ENCODE measurements around the gene FSTL4.
A peak's percentile ranks its signal among the peaks of the same experiment; 100 is the strongest.
"Not testable (repeated sequence)": the region's sequence is repeated elsewhere in the genome, so short reads cannot be mapped to it uniquely, and the experiment has no call there.

FSTL4 gene

DNA sequence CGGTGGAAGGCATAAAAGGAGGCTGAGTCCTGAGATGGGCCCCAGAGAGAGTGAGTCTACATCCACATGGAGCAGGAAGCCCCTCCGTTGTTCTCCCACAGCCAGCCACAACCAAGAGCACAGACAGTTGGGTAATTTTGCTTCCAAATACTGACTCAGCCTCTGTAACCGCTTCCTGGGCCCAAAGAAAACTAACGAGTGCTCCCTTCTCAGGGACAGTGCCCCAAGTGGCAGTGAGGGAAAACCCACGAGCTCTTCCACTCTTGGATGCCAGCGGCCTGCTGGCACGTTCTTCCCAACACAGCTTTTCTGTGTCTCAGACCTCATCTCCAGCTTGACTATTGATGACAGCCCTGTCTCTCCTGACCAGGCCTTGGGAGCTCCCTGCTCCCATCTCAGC, 207.6 kb downstream of the FSTL4 start:
- in situ Hi-C loops (cut with HindIII; ENCODE audit: low pct_ligation_motif_present, low pct_unique_long_range_greater_than_20kb, low sequenced_read_pairs) = no loop called here

DNA sequence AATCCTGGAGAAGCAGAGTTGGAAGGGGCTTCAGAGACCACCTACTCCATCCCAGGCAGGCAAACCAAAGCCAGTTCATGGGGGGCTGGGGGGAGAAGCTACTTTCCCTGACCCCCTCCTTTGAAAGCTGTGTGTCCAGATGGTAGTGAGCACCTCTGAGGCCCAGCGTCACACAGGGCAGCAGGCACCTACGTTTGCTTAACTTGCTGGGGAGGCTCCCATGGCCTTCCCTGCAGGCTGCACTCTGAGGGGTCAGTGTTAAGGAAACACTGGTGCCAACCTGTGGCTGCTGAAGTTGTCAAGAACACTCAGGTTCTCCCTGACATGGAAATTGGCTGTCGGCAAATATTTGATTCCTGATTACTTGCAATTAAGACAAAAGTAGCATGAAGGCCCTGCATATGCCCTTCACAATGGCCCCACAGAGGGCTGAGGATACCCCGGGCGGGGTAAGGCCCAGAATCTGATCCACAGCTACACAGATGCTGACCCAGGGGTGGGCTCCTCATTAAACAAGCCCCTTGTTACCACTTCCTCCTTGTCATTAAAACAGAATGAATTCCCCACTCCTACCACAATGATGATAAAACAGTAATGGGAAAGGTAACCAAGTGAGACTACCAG, 208.5 kb downstream of the FSTL4 start:
- no peak for DNase-seq
- in situ Hi-C loops (cut with HindIII; ENCODE audit: low pct_ligation_motif_present, low pct_unique_long_range_greater_than_20kb, low sequenced_read_pairs) = no loop called here

More for the DNA sequence above, 207.6 kb downstream of the FSTL4 start:
- DNase-seq = peak; percentile 9

DNA sequence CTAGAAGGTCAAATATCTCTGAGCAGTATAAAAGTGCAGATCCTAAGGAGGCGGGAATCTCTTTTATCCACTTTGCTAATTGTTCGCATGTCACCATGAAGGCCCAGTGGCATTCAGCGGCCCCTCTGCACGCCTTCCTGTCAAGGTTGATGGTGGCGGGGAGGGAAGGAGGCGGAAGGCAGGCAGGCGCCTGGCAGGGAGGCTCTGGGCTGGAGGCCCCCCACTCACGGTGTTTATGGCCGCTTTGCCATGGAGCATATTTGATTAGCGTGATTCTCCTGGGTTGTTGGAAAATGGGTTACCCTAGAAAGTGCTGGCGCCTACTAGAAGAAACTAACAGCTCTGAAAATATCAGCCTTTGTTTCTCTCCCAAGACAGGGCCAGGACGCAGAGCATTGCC, 209.6 kb downstream of the FSTL4 start:
- in situ Hi-C loops (cut with HindIII; ENCODE audit: low pct_ligation_motif_present, low pct_unique_long_range_greater_than_20kb, low sequenced_read_pairs) = no loop called here
- DNase-seq = no peak

- DNase-seq = no peak
- in situ Hi-C loops (cut with HindIII; ENCODE audit: low pct_ligation_motif_present, low pct_unique_long_range_greater_than_20kb, low sequenced_read_pairs) = no loop called here
These were observed 210.5 kb downstream of the FSTL4 start for GRCh38 chr5:133401731-133402347.

DNA sequence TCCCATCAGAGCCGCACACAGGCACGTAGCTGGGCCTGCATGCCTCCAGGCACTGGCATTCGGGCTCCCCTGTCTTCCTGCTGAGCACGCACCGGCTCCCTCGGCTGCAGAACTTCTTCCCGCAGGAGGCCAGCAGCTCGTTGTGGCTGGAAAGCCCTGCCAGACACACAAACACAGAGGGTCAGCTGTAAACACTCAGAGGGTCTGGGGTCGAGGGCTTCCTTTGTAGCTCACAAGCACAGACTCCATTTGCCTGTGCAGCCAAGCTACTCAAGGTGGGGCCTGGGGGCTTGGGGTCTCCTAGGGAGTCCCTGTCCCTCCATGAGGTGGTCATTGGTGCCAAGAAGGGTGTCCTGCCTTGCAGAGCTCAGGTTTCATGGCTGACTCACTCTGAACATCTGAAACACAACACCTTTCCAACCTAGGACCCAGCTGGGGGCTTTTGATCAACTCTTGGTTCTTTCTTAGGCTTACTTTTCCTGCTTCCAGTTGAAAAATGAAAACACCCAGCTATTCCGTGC, 211.4 kb downstream of the FSTL4 start:
- DNase-seq = no peak
- in situ Hi-C loops (cut with HindIII; ENCODE audit: low pct_ligation_motif_present, low pct_unique_long_range_greater_than_20kb, low sequenced_read_pairs) = no loop called here

DNA sequence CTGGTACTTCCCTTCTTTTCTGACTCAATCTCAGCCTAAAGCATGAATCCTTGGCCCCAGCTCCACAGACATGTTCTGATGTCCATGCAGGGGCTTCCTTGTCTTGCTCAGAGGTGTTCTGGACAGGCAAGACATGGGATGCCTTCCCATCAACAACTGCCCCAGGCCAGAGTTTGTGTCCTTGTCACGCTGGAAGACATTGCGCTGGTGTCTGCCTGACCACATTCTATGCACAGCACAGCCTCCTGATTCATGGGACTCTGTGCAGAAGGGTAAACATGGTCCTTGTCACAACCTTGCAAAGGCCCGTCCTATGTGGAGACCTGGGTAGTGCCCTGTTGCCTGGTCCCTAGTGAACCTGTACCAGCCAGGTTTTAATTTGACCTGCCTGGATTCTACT, 212.2 kb downstream of the FSTL4 start:
- no peak for DNase-seq
- in situ Hi-C loops (cut with HindIII; ENCODE audit: low pct_ligation_motif_present, low pct_unique_long_range_greater_than_20kb, low sequenced_read_pairs) = no loop called here

DNA sequence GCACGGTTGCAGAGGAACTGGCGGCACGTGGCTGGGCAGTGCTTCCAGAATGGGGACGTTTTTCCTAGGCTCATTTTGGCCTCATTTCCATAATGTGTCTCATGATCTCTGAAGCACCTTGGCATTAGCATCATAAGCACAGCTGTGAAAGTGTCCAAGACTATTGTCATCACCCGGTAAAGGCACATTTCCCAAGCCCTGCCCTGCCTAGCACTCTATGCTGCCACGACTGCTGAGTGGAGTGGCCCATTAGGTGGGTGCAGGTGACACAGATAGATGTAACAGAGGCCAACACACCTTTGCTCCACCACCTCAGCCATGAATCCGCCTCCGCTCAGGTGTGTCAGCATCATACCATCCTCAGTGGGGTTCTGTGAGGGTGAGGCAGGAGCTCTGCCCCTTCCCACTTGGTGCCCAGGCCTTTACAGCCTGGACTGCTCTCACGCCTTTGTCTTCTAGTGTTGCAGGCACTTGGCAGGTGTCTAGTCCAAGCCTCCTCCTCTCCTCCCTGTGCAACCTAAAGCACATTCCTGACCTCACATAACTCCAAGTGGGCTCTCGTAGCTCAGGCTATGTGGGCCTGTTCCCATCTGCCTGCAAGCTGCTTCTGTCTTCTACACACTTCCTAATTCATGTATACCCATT, 213.0 kb downstream of the FSTL4 start:
- in situ Hi-C loops (cut with HindIII; ENCODE audit: low pct_ligation_motif_present, low pct_unique_long_range_greater_than_20kb, low sequenced_read_pairs) = no loop called here
- DNase-seq = no peak

DNA sequence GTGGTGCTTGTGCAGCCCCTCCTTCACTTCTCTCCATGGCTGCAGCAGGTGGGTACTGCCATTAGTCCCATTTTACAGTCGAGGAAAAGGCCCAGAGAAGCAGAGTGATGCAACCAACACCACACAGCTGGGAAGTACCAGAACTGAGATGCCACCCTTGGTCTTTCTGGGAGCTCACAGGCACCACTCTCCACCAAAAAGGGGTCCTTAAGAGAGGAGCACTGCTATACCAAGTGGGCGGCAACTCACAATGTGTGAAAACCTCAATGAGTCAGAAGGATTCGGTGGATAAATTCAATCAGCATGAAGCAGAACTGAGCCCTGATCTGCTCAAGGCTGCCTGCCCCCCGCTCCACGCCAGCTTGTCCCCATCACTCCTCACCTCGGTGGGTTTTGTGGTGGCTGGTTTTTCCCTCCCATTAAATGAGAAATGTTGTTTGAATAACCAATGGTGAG, 213.7 kb downstream of the FSTL4 start:
- in situ Hi-C loops (cut with HindIII; ENCODE audit: low pct_ligation_motif_present, low pct_unique_long_range_greater_than_20kb, low sequenced_read_pairs) = no loop called here
- no peak for DNase-seq

DNA sequence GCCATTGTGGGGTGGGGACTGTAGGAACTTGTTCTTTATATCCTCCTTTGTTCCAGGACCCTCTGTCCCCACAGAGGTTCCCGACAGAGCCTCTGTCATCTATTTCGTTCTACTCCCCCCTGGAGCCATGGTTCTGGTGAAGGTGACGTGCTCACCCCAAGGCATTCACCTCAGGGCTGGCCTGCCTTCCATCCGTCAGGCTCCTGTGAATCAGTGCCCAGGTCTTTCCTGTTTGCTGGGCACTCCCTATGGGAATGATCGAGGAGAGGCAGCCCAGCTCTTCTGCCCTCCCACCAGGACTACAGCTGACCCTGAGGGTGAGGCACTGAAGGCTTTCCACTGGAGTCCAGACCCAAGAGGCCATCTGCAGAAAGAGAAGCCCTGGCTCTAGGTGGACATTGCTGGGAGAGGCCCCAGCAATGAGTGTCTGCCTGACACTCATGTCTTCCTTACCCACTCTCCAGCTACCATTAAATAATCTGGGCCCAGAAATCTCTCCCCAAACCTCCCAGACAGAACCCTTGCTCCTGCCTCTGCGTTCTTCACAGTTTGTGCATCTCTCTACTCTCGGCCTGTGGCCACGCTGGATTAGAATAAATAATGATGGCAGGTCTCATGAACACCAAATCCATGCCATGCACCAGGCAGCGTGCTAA, 214.2 kb downstream of the FSTL4 start:
- DNase-seq = no peak
- in situ Hi-C loops (cut with HindIII; ENCODE audit: low pct_ligation_motif_present, low pct_unique_long_range_greater_than_20kb, low sequenced_read_pairs) = no loop called here

DNA sequence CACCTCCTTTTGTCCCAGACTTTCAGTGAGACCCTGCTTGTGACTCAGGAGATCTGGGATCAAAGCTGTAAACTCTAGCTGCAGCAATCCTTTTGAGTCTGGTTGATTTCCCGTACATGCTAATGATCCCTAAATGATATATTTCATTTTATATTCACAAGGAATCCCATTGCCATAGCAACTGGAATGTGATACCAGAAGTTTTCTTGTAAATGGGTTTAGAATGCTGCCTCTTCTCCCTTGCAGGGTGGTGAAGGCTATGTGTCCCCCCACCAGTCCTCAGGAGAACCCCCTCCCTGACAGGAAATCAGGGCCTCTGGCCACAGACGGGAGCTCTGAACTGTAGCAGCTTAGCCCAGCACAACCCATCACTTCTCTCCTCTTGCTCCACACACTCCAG, 215.0 kb downstream of the FSTL4 start:
- DNase-seq = no peak
- in situ Hi-C loops (cut with HindIII; ENCODE audit: low pct_ligation_motif_present, low pct_unique_long_range_greater_than_20kb, low sequenced_read_pairs) = no loop called here

GRCh38 chr5:133396814-133397213, 215.5 kb downstream of the FSTL4 start:
- in situ Hi-C loops (cut with HindIII; ENCODE audit: low pct_ligation_motif_present, low pct_unique_long_range_greater_than_20kb, low sequenced_read_pairs) = no loop called here
- DNase-seq = no peak

GRCh38 chr5:133396187-133396741, 216.1 kb downstream of the FSTL4 start:
- in situ Hi-C loops (cut with HindIII; ENCODE audit: low pct_ligation_motif_present, low pct_unique_long_range_greater_than_20kb, low sequenced_read_pairs) = no loop called here
- no peak for DNase-seq

- in situ Hi-C loops (cut with HindIII; ENCODE audit: low pct_ligation_motif_present, low pct_unique_long_range_greater_than_20kb, low sequenced_read_pairs); DNase-seq: not testable (repeated sequence)
These were observed 217.1 kb downstream of the FSTL4 start for GRCh38 chr5:133395207-133395606.

DNA sequence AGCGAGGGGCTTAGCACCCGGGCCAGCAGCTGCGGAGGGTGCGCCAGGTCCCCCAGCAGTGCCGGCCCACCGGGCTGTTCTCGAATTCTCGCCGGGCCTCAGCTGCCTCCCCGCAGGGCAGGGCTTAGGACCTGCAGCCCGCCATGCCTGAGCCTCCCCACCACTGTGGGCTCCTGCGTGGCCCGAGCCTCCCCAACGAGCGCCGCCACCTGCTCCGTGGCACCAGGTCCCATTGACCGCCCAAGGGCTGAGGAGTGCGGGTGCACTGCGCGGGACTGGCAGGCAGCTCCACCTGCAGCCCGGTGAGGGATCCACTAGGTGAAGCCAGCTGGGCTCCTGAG, 217.9 kb downstream of the FSTL4 start:
- in situ Hi-C loops (cut with HindIII; ENCODE audit: low pct_ligation_motif_present, low pct_unique_long_range_greater_than_20kb, low sequenced_read_pairs); DNase-seq: not testable (repeated sequence)

DNA sequence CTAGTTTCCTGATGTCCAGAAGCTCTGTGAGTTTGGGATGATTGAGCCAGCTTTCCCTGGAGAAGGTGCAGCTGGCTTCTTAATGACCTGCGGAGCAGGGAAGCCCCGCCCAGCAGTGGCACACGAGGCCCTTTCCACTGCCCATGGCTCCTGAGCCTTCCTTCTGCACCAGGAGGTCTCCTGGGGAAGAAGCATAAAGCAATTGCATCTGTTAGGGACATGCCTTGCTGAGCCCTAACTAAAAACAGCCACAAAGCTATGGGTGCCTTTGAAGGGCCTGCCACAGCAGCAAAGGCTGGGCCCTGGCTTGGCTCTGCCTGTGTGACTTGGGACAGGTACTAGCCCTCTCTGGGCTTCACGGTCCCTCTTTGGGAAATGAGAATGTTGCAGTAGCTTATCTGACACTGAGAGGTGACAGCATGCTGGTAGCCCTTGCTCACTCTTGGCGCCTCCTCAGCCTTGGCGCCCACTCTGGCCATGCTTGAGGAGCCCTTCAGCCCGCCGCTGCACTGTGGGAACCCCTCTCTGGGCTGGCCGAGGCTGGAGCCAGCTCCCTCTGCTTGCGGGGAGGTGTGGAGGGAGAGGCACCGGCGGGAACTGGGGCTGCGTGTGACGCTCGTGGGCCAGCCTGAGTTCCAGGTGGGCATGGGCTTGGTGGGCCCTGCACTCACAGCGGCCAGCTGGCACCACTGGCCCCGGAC, 218.4 kb downstream of the FSTL4 start:
- in situ Hi-C loops (cut with HindIII; ENCODE audit: low pct_ligation_motif_present, low pct_unique_long_range_greater_than_20kb, low sequenced_read_pairs) = no loop called here
- DNase-seq = no peak

DNA sequence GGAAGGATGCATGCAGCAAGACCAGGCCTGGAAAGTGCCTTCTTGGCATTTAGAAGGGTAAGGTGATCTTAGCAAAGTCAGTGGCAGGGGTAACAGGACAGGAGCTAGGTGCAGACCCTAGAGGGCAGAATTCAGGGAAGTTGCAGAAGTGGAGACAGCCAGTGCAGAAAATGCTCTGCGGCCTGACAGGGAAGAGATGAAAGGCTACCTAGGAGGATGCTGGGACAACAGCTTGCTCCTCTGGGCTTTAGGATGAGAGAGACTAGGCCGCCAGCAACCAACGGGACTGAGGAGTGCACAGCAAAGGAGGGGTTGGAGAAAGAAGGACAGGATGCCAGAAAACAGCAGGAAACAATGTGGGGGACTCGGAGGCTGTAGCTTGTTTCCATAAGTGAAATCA, 219.9 kb downstream of the FSTL4 start:
- no peak for DNase-seq
- in situ Hi-C loops (cut with HindIII; ENCODE audit: low pct_ligation_motif_present, low pct_unique_long_range_greater_than_20kb, low sequenced_read_pairs) = no loop called here

GRCh38 chr5:133391354-133392136, 220.8 kb downstream of the FSTL4 start:
- DNase-seq = no peak
- in situ Hi-C loops (cut with HindIII; ENCODE audit: low pct_ligation_motif_present, low pct_unique_long_range_greater_than_20kb, low sequenced_read_pairs) = no loop called here
